Body of pancreas (tissue), 4 donors: Measurements from ENCODE around the gene RFT1.

Experiments
- POLR2A ChIP-seq, 3 donors: fragments of 450-650 bp; IDR thresholded peaks; one replicate each; pipeline ENCODE4 v1.6.1; 2016; ENCODE audit warnings: antibody characterized with exemption in 3 of 3, mild to moderate bottlenecking in 2 of 3
- TF ChIP-seq, protein P1 (sequence below), 7 experiments: fragments of 450-650 bp in 4 of 7; fragments of 200-600 bp in 3 of 7; sonication (generic) in 3 of 7; IDR thresholded peaks; one replicate each; pipeline ENCODE4 v1.5.1; 2016 to 2019; ENCODE audit warnings: antibody characterized with exemption in 7 of 7

DNA sequence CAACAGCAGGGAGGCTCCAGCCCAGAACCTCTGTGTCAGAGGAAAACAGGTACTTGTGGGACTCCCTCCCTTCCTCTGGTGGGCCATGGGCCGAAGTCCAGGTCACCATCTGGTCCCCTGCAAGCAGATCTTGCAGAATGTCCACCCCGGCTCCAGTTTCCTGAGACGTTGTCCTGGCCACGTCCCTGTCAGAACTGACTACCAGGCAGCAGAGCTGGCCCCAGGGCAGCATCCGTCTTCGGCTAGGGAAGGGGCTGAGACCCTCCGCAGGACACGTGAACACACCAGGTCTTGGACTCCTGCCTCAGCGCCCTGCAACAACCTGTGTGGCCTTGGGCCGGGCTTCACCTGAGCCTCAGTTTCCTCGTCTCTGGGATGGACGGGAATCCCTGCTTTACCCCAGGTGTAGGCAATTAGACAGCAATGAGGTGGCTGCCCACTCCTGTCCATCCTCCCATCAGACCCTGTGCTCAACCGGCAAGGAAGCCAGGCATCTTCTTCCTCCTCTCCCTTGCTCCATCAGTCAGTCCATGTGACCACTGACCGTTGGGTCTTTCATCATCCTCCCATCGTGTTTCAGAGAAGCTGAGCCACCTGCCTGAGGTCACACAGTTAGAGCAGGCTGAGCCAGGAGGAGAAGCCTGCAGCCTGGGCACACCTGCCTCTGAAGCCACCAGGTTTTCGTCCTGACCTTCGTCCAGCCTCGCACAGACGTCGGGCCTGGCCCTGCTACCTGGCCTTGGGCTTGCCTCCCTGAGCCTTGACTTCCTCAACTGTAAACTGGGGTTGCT, 21.8 kb upstream of the RFT1 start:
- TF ChIP-seq, protein P1, sequence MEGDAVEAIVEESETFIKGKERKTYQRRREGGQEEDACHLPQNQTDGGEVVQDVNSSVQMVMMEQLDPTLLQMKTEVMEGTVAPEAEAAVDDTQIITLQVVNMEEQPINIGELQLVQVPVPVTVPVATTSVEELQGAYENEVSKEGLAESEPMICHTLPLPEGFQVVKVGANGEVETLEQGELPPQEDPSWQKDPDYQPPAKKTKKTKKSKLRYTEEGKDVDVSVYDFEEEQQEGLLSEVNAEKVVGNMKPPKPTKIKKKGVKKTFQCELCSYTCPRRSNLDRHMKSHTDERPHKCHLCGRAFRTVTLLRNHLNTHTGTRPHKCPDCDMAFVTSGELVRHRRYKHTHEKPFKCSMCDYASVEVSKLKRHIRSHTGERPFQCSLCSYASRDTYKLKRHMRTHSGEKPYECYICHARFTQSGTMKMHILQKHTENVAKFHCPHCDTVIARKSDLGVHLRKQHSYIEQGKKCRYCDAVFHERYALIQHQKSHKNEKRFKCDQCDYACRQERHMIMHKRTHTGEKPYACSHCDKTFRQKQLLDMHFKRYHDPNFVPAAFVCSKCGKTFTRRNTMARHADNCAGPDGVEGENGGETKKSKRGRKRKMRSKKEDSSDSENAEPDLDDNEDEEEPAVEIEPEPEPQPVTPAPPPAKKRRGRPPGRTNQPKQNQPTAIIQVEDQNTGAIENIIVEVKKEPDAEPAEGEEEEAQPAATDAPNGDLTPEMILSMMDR (IDR thresholded peaks at IDR 0.05): no peak
- no peak for TF ChIP-seq POLR2A (IDR thresholded peaks at IDR 0.05)
